ENCODE measurements around the gene NUTM2A. TPM values are rescaled to one million over a fixed set of nuclear protein-coding genes. Genes with fewer than 3 reads are reported as not detected.
"Not testable (repeated sequence)": the region's sequence is repeated elsewhere in the genome, so short reads cannot be mapped to it uniquely, and the experiment has no call there.

Gene NUTM2A
- total RNA-seq, 1 experiment from 2014 or later = 0.83 TPM

DNA sequence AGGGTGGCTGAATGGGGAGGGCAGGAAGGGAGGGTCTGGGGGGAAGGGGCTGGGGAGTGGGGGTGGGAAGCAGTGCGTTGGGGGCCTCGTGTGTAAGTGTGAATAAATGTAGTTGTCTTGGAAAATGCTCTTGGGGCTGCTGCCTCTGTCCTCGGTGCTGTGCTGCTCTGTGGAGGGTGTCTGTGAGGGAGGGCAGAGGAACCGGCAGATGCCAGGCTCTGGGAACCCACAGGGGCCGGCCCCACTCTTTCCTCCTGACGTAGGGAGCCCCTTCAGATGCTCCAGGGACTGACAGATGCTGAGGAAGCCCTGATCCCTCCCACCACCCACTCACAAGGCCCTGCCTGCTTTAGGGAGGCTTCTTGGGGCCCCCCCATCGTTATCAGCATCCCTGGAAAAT lies 9.6 kb downstream of the NUTM2A start:
- not testable (repeated sequence) for H2BK15ac ChIP-seq (ENCODE audit: low read depth, low read length); H4K5ac ChIP-seq (ENCODE audit: insufficient read length, low read depth, low read length); H3K4me1 ChIP-seq (ENCODE audit: insufficient read depth, low read length); H3K9me3 Mint-ChIP-seq; H3K36me3 Mint-ChIP-seq (ENCODE audit: insufficient read depth in 1 of 3, low read depth in 3 of 3); H3K4me1 Mint-ChIP-seq; H3K23ac ChIP-seq (ENCODE audit: insufficient read length, low read depth, low read length); H3K27me3 ChIP-seq (ENCODE audit: insufficient read depth, low read length); H3T11ph ChIP-seq (ENCODE audit: low read length); H2BK5ac ChIP-seq (ENCODE audit: insufficient read length, low read length); H2BK12ac ChIP-seq (ENCODE audit: insufficient read length, low read depth, low read length); H3K18ac ChIP-seq (ENCODE audit: insufficient read length, low read depth, low read length); H2BK20ac ChIP-seq (ENCODE audit: low read depth, low read length, poor library complexity, severe bottlenecking); H2AK5ac ChIP-seq (ENCODE audit: insufficient read length, low read length); H4K20me1 ChIP-seq (ENCODE audit: control insufficient read depth, insufficient read depth, insufficient read length); H3K9ac ChIP-seq (ENCODE audit: extremely low read depth, insufficient read length, low read length); H3K56ac ChIP-seq (ENCODE audit: insufficient read length, low read depth, low read length); H3K27me3 Mint-ChIP-seq (ENCODE audit: low read depth); H3K23me2 ChIP-seq (ENCODE audit: insufficient read length, low read depth, low read length, poor library complexity, severe bottlenecking); H3K4me3 Mint-ChIP-seq; H3K14ac ChIP-seq (ENCODE audit: insufficient read depth, low read length); H3K79me1 ChIP-seq (ENCODE audit: insufficient read depth, low read depth, low read length, poor library complexity, severe bottlenecking); DNase-seq; H3K4me2 ChIP-seq (ENCODE audit: insufficient read depth, insufficient read length, low read length); H3K79me2 ChIP-seq (ENCODE audit: insufficient read depth, low read length); H4K8ac ChIP-seq (replicated peaks; ENCODE audit: insufficient read length, low read depth, low read length); H2BK120ac ChIP-seq (ENCODE audit: low read depth, low read length, poor library complexity, severe bottlenecking); H3K9me3 ChIP-seq (ENCODE audit: control insufficient read depth, low read depth, low read length); H3K27ac Mint-ChIP-seq; H2AFZ ChIP-seq (ENCODE audit: low read length); H3K27ac ChIP-seq (ENCODE audit: insufficient read length, low read depth, low read length); H3K4ac ChIP-seq (ENCODE audit: low read depth, low read length); H4K91ac ChIP-seq (ENCODE audit: insufficient read length, low read depth, low read length)
- WGBS (ENCODE audit: extremely low coverage, insufficient read length, low lambda C conversion rate) = no CpG with 5 or more reads among the region's 7 CpGs

DNA sequence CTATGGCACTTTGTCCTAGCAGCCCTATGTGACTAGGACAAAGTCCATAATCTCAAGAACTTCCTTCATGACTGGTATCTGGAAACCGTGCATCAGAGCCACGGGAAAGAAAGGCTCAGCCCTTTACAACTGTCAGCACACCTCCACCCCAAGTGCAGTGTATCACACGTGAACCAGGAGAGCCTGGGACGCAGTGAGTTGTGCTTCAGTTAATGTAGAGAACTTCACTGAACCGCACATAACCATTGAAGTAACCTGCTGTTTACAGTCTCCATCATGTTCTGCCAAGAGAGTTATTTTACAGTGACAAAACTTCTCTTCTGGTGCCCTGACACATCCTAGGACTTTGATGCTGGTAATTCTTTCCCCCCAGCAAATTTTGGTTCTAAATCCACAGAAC lies 12.0 kb downstream of the NUTM2A start:
- H3K27ac ChIP-seq (ENCODE audit: insufficient read length, low read depth, low read length); H2AK5ac ChIP-seq (ENCODE audit: insufficient read length, low read length); H3K4me1 ChIP-seq (ENCODE audit: insufficient read depth, low read length); H3K27ac Mint-ChIP-seq; H3K23me2 ChIP-seq (ENCODE audit: insufficient read length, low read depth, low read length, poor library complexity, severe bottlenecking); H3K27me3 ChIP-seq (ENCODE audit: insufficient read depth, low read length); H3K23ac ChIP-seq (ENCODE audit: insufficient read length, low read depth, low read length); H3K79me1 ChIP-seq (ENCODE audit: insufficient read depth, low read depth, low read length, poor library complexity, severe bottlenecking); H3K9me3 ChIP-seq (ENCODE audit: control insufficient read depth, low read depth, low read length); H4K8ac ChIP-seq (replicated peaks; ENCODE audit: insufficient read length, low read depth, low read length); H3K79me2 ChIP-seq (ENCODE audit: insufficient read depth, low read length); H3K4ac ChIP-seq (ENCODE audit: low read depth, low read length); H3K18ac ChIP-seq (ENCODE audit: insufficient read length, low read depth, low read length); H3K9me3 Mint-ChIP-seq; H2BK15ac ChIP-seq (ENCODE audit: low read depth, low read length); H3K36me3 Mint-ChIP-seq (ENCODE audit: insufficient read depth in 1 of 3, low read depth in 3 of 3); H2AFZ ChIP-seq (ENCODE audit: low read length); H3K4me1 Mint-ChIP-seq; DNase-seq; H3K56ac ChIP-seq (ENCODE audit: insufficient read length, low read depth, low read length); H4K20me1 ChIP-seq (ENCODE audit: control insufficient read depth, insufficient read depth, insufficient read length); H3K4me3 Mint-ChIP-seq; H3K14ac ChIP-seq (ENCODE audit: insufficient read depth, low read length); H3K9ac ChIP-seq (ENCODE audit: extremely low read depth, insufficient read length, low read length); H4K91ac ChIP-seq (ENCODE audit: insufficient read length, low read depth, low read length); H2BK20ac ChIP-seq (ENCODE audit: low read depth, low read length, poor library complexity, severe bottlenecking); H3T11ph ChIP-seq (ENCODE audit: low read length); H2BK12ac ChIP-seq (ENCODE audit: insufficient read length, low read depth, low read length); H4K5ac ChIP-seq (ENCODE audit: insufficient read length, low read depth, low read length); H2BK120ac ChIP-seq (ENCODE audit: low read depth, low read length, poor library complexity, severe bottlenecking); H3K27me3 Mint-ChIP-seq (ENCODE audit: low read depth); H2BK5ac ChIP-seq (ENCODE audit: insufficient read length, low read length); H3K4me2 ChIP-seq (ENCODE audit: insufficient read depth, insufficient read length, low read length): not testable (repeated sequence)
- WGBS (ENCODE audit: extremely low coverage, insufficient read length, low lambda C conversion rate) = no CpG with 5 or more reads among the region's 5 CpGs
